H1 (cell line): ENCODE data around the gene LY6G5C.

Source experiments
- ATF3 ChIP-seq: IDR thresholded peaks from 2 replicates; pipeline ENCODE4 v1.6.1; 2011; ENCODE audit warnings: low read depth, mild to moderate bottlenecking, low read length; ENCODE audit not compliant: insufficient read depth
- CREB1 ChIP-seq: IDR thresholded peaks from 2 replicates; pipeline ENCODE4 v1.6.1; 2012; ENCODE audit warnings: inconsistent platforms
- CTCF ChIP-seq, 3 experiments: IDR thresholded peaks; 1 replicate in 2 of 3; 2 replicates in 1 of 3; pipeline versions ENCODE4 v1.5.1 to v1.6.1; 2011; ENCODE audit warnings: low read length in 3 of 3, mild to moderate bottlenecking in 3 of 3, inconsistent platforms in 2 of 3, low read depth in 1 of 3, moderate library complexity in 1 of 3; ENCODE audit not compliant: insufficient read depth in 1 of 3; ENCODE audit errors: control extremely low read depth in 1 of 3
- EZH2 ChIP-seq: fragments of 200-600 bp; sonication (generic); IDR thresholded peaks from 2 replicates; pipeline ENCODE4 v1.7.1; 2012; ENCODE audit warnings: low read depth, mild to moderate bottlenecking, moderate library complexity, low read length, inconsistent platforms; ENCODE audit not compliant: severe bottlenecking
- MAX ChIP-seq: IDR thresholded peaks from 2 replicates; pipeline ENCODE4 v1.6.1; 2012; ENCODE audit warnings: inconsistent platforms
- POLR2A ChIP-seq, 2 experiments: IDR thresholded peaks; 1 replicate in 1 of 2; 2 replicates in 1 of 2; pipeline ENCODE4 v1.6.1; 2011; ENCODE audit warnings: low read depth in 2 of 2, low read length in 2 of 2, mild to moderate bottlenecking in 2 of 2; ENCODE audit errors: control extremely low read depth in 1 of 2
- POLR2AphosphoS5 ChIP-seq: IDR thresholded peaks from 2 replicates; pipeline ENCODE4 v1.6.1; 2011; ENCODE audit warnings: low read depth, low read length
- RAD21 ChIP-seq, 2 experiments: IDR thresholded peaks in 1 of 2; conservative IDR thresholded peaks in 1 of 2; 2 replicates each; pipeline ENCODE4 v1.6.1; 2011; ENCODE audit warnings: low read depth in 2 of 2, low read length in 2 of 2, improper control_type of control experiment in 1 of 2, inconsistent platforms in 1 of 2, mild to moderate bottlenecking in 1 of 2, moderate library complexity in 1 of 2
- TAF1 ChIP-seq: IDR thresholded peaks from 2 replicates; pipeline ENCODE4 v1.6.1; 2011; ENCODE audit warnings: mild to moderate bottlenecking, low read depth, low read length
- TBP ChIP-seq: IDR thresholded peaks from 2 replicates; pipeline ENCODE4 v1.6.1; 2011; ENCODE audit warnings: low read depth, low read length, improper control_type of control experiment
- USF2 ChIP-seq: IDR thresholded peaks from 2 replicates; pipeline ENCODE4 v1.6.1; 2011; ENCODE audit warnings: low read length, improper control_type of control experiment
- YY1 ChIP-seq: IDR thresholded peaks from 2 replicates; pipeline ENCODE4 v1.6.1; 2011; ENCODE audit warnings: low read depth, mild to moderate bottlenecking, low read length
- ZNF274 ChIP-seq: IDR thresholded peaks from 2 replicates; pipeline ENCODE4 v1.7.0; 2012; ENCODE audit warnings: low read length, borderline replicate concordance; ENCODE audit errors: extremely low read depth

GRCh38 chr6:31639449-31639861 lies 41.4 kb downstream of the LY6G5C start:
- TF ChIP-seq YY1 (no peak), CTCF (IDR thresholded peaks at IDR 0.05; ENCODE audit: control extremely low read depth in 1 of 3, insufficient read depth in 1 of 3, low read depth in 1 of 3, low read length in 3 of 3) (no peak), POLR2AphosphoS5 (no peak), USF2 (no peak), TAF1 (no peak), TBP (no peak), CREB1 (no peak), POLR2A (IDR thresholded peaks at IDR 0.05; ENCODE audit: control extremely low read depth in 1 of 2, low read depth in 2 of 2, low read length in 2 of 2) (no peak), RAD21 (IDR thresholded peaks at IDR 0.05 in 1 of 2, conservative IDR thresholded peaks at IDR 0.05 in 1 of 2; ENCODE audit: low read depth in 2 of 2, low read length in 2 of 2) (no peak), ATF3 (no peak), ZNF274 (no peak), EZH2 (no peak), MAX (no peak)
